ENCODE measurements around the gene RDH16.
"Not testable (repeated sequence)": the region's sequence is repeated elsewhere in the genome, so short reads cannot be mapped to it uniquely, and the experiment has no call there.

Gene RDH16

GRCh38 chr12:56985714-56986113, 28.3 kb upstream of the RDH16 start:
- not testable (repeated sequence) for H3K36me3 ChIP-seq (ENCODE audit: control insufficient read depth, insufficient read depth, low read length); H3K4me2 ChIP-seq (ENCODE audit: low read length); H3K79me1 ChIP-seq (ENCODE audit: low read length); H3K56ac ChIP-seq (ENCODE audit: low read length); H3K4ac ChIP-seq (ENCODE audit: low read depth, low read length); H3K27ac ChIP-seq (ENCODE audit: low read depth, low read length); H2BK15ac ChIP-seq (replicated peaks; ENCODE audit: low read depth); H4K5ac ChIP-seq (ENCODE audit: low read length); H2BK120ac ChIP-seq (ENCODE audit: low read depth, low read length); H3K9ac ChIP-seq (ENCODE audit: low read length); H3K18ac ChIP-seq (ENCODE audit: low read length); H3K23ac ChIP-seq (ENCODE audit: low read length); H3K79me2 ChIP-seq (ENCODE audit: control insufficient read depth, insufficient read depth, low read length); H3K27me3 ChIP-seq (ENCODE audit: insufficient read depth, low read length, poor library complexity); H4K8ac ChIP-seq (ENCODE audit: low read depth, low read length); H3K4me3 ChIP-seq (ENCODE audit: low read length); H2BK5ac ChIP-seq (ENCODE audit: low read length); H2AK5ac ChIP-seq (ENCODE audit: low read length)
- no CpG with 5 or more reads among the region's 6 CpGs for WGBS (ENCODE audit: extremely low coverage, insufficient coverage, low lambda C conversion rate)
- DNase-seq: peak; percentile 83
- peaks cover 15% of the 10 kb centered on the region for H3K4me1 ChIP-seq (ENCODE audit: control insufficient read depth, low read depth, low read length)

GRCh38 chr12:56983386-56983785, 26.0 kb upstream of the RDH16 start:
- Histone ChIP-seq H3K4me3 (ENCODE audit: low read length) (no peak overlapping the region), H2BK120ac (ENCODE audit: low read depth, low read length) (no peak overlapping the region), H3K4me1 (ENCODE audit: control insufficient read depth, low read depth, low read length) (peaks cover 8% of the 10 kb centered on the region), H2AK5ac (ENCODE audit: low read length) (no peak overlapping the region), H3K79me1 (ENCODE audit: low read length) (no peaks in the 10 kb centered on the region), H3K4me2 (ENCODE audit: low read length) (no peak overlapping the region), H2BK15ac (replicated peaks; ENCODE audit: low read depth) (no peak overlapping the region), H4K5ac (ENCODE audit: low read length) (no peak overlapping the region), H3K4ac (ENCODE audit: low read depth, low read length) (no peak overlapping the region), H3K23ac (ENCODE audit: low read length) (no peak overlapping the region), H3K27ac (ENCODE audit: low read depth, low read length) (no peak overlapping the region), H2BK5ac (ENCODE audit: low read length) (no peak overlapping the region), H3K79me2 (ENCODE audit: control insufficient read depth, insufficient read depth, low read length) (no peaks in the 10 kb centered on the region), H3K27me3 (ENCODE audit: insufficient read depth, low read length, poor library complexity) (no peaks in the 10 kb centered on the region), H3K56ac (ENCODE audit: low read length) (no peak overlapping the region), H3K18ac (ENCODE audit: low read length) (no peak overlapping the region), H3K36me3 (ENCODE audit: control insufficient read depth, insufficient read depth, low read length) (no peaks in the 10 kb centered on the region), H3K9ac (ENCODE audit: low read length) (no peak overlapping the region), H4K8ac (ENCODE audit: low read depth, low read length) (no peak overlapping the region)
- WGBS (ENCODE audit: extremely low coverage, insufficient coverage, low lambda C conversion rate): no CpG with 5 or more reads among the region's 4 CpGs
- DNase-seq: no peak

- DNase-seq; H3K56ac ChIP-seq (ENCODE audit: low read length); H3K23ac ChIP-seq (ENCODE audit: low read length); H3K9ac ChIP-seq (ENCODE audit: low read length); H3K79me1 ChIP-seq (ENCODE audit: low read length); H3K27me3 ChIP-seq (ENCODE audit: insufficient read depth, low read length, poor library complexity); H2BK5ac ChIP-seq (ENCODE audit: low read length); H3K27ac ChIP-seq (ENCODE audit: low read depth, low read length); H4K5ac ChIP-seq (ENCODE audit: low read length); H4K8ac ChIP-seq (ENCODE audit: low read depth, low read length); H3K18ac ChIP-seq (ENCODE audit: low read length); H3K4me1 ChIP-seq (ENCODE audit: control insufficient read depth, low read depth, low read length); H3K4me2 ChIP-seq (ENCODE audit: low read length); H2BK15ac ChIP-seq (replicated peaks; ENCODE audit: low read depth); H3K79me2 ChIP-seq (ENCODE audit: control insufficient read depth, insufficient read depth, low read length); H2AK5ac ChIP-seq (ENCODE audit: low read length); H3K36me3 ChIP-seq (ENCODE audit: control insufficient read depth, insufficient read depth, low read length); H3K4ac ChIP-seq (ENCODE audit: low read depth, low read length); H2BK120ac ChIP-seq (ENCODE audit: low read depth, low read length); H3K4me3 ChIP-seq (ENCODE audit: low read length): not testable (repeated sequence)
- WGBS (ENCODE audit: extremely low coverage, insufficient coverage, low lambda C conversion rate): no CpG with 5 or more reads among the region's 3 CpGs
Measured at GRCh38 chr12:56982578-56983236, 25.3 kb upstream of the RDH16 start.

GRCh38 chr12:56980941-56981530, 23.6 kb upstream of the RDH16 start:
- Histone ChIP-seq H3K4me1 (ENCODE audit: control insufficient read depth, low read depth, low read length) (no peaks in the 10 kb centered on the region), H3K4me2 (ENCODE audit: low read length) (no peak overlapping the region), H3K27me3 (ENCODE audit: insufficient read depth, low read length, poor library complexity) (no peaks in the 10 kb centered on the region), H3K56ac (ENCODE audit: low read length) (no peak overlapping the region), H3K4me3 (ENCODE audit: low read length) (no peak overlapping the region), H2BK5ac (ENCODE audit: low read length) (no peak overlapping the region), H2BK15ac (replicated peaks; ENCODE audit: low read depth) (no peak overlapping the region), H3K18ac (ENCODE audit: low read length) (no peak overlapping the region), H2AK5ac (ENCODE audit: low read length) (no peak overlapping the region), H4K5ac (ENCODE audit: low read length) (no peak overlapping the region), H3K9ac (ENCODE audit: low read length) (no peak overlapping the region), H3K23ac (ENCODE audit: low read length) (no peak overlapping the region), H3K27ac (ENCODE audit: low read depth, low read length) (no peak overlapping the region), H3K4ac (ENCODE audit: low read depth, low read length) (no peak overlapping the region), H3K36me3 (ENCODE audit: control insufficient read depth, insufficient read depth, low read length) (no peaks in the 10 kb centered on the region), H3K79me2 (ENCODE audit: control insufficient read depth, insufficient read depth, low read length) (no peaks in the 10 kb centered on the region), H4K8ac (ENCODE audit: low read depth, low read length) (no peak overlapping the region), H2BK120ac (ENCODE audit: low read depth, low read length) (no peak overlapping the region), H3K79me1 (ENCODE audit: low read length) (no peaks in the 10 kb centered on the region)
- no CpG with 5 or more reads among the region's 4 CpGs for WGBS (ENCODE audit: extremely low coverage, insufficient coverage, low lambda C conversion rate)
- no peak for DNase-seq

GRCh38 chr12:56980268-56980667, 22.9 kb upstream of the RDH16 start:
- no peak overlapping the region for H3K9ac ChIP-seq (ENCODE audit: low read length)
- no peak overlapping the region for H3K4me2 ChIP-seq (ENCODE audit: low read length)
- no peak overlapping the region for H2BK120ac ChIP-seq (ENCODE audit: low read depth, low read length)
- H3K4me1 ChIP-seq (ENCODE audit: control insufficient read depth, low read depth, low read length): no peaks in the 10 kb centered on the region
- no peak overlapping the region for H2AK5ac ChIP-seq (ENCODE audit: low read length)
- WGBS (ENCODE audit: extremely low coverage, insufficient coverage, low lambda C conversion rate): no CpG with 5 or more reads among the region's 6 CpGs
- H3K56ac ChIP-seq (ENCODE audit: low read length): no peak overlapping the region
- no peaks in the 10 kb centered on the region for H3K27me3 ChIP-seq (ENCODE audit: insufficient read depth, low read length, poor library complexity)
- H3K79me1 ChIP-seq (ENCODE audit: low read length): no peaks in the 10 kb centered on the region
- H4K5ac ChIP-seq (ENCODE audit: low read length): no peak overlapping the region
- no peak for DNase-seq
- H3K4me3 ChIP-seq (ENCODE audit: low read length): no peak overlapping the region
- no peak overlapping the region for H3K27ac ChIP-seq (ENCODE audit: low read depth, low read length)
- no peak overlapping the region for H4K8ac ChIP-seq (ENCODE audit: low read depth, low read length)
- H3K23ac ChIP-seq (ENCODE audit: low read length): no peak overlapping the region
- no peaks in the 10 kb centered on the region for H3K79me2 ChIP-seq (ENCODE audit: control insufficient read depth, insufficient read depth, low read length)
- H3K36me3 ChIP-seq (ENCODE audit: control insufficient read depth, insufficient read depth, low read length): no peaks in the 10 kb centered on the region
- no peak overlapping the region for H2BK15ac ChIP-seq (replicated peaks; ENCODE audit: low read depth)
- H3K4ac ChIP-seq (ENCODE audit: low read depth, low read length): no peak overlapping the region
- no peak overlapping the region for H2BK5ac ChIP-seq (ENCODE audit: low read length)
- no peak overlapping the region for H3K18ac ChIP-seq (ENCODE audit: low read length)

- no peaks in the 10 kb centered on the region for H3K36me3 ChIP-seq (ENCODE audit: control insufficient read depth, insufficient read depth, low read length)
- H3K79me1 ChIP-seq (ENCODE audit: low read length): no peaks in the 10 kb centered on the region
- no peak for DNase-seq
- no peak overlapping the region for H3K56ac ChIP-seq (ENCODE audit: low read length)
- no peak overlapping the region for H3K4ac ChIP-seq (ENCODE audit: low read depth, low read length)
- H2BK5ac ChIP-seq (ENCODE audit: low read length): no peak overlapping the region
- H4K8ac ChIP-seq (ENCODE audit: low read depth, low read length): no peak overlapping the region
- no peak overlapping the region for H3K27ac ChIP-seq (ENCODE audit: low read depth, low read length)
- no peak overlapping the region for H2AK5ac ChIP-seq (ENCODE audit: low read length)
- H3K4me2 ChIP-seq (ENCODE audit: low read length): no peak overlapping the region
- no peak overlapping the region for H4K5ac ChIP-seq (ENCODE audit: low read length)
- H3K27me3 ChIP-seq (ENCODE audit: insufficient read depth, low read length, poor library complexity): no peaks in the 10 kb centered on the region
- no peak overlapping the region for H2BK15ac ChIP-seq (replicated peaks; ENCODE audit: low read depth)
- no peak overlapping the region for H3K23ac ChIP-seq (ENCODE audit: low read length)
- no peak overlapping the region for H2BK120ac ChIP-seq (ENCODE audit: low read depth, low read length)
- no peak overlapping the region for H3K9ac ChIP-seq (ENCODE audit: low read length)
- H3K4me3 ChIP-seq (ENCODE audit: low read length): no peak overlapping the region
- no peaks in the 10 kb centered on the region for H3K79me2 ChIP-seq (ENCODE audit: control insufficient read depth, insufficient read depth, low read length)
- H3K18ac ChIP-seq (ENCODE audit: low read length): no peak overlapping the region
- WGBS (ENCODE audit: extremely low coverage, insufficient coverage, low lambda C conversion rate): no CpG with 5 or more reads among the region's 3 CpGs
- H3K4me1 ChIP-seq (ENCODE audit: control insufficient read depth, low read depth, low read length): no peaks in the 10 kb centered on the region
Measured at GRCh38 chr12:56979628-56980027, 22.2 kb upstream of the RDH16 start.

All from mesendoderm (in vitro differentiated cells).